UCSD-AML1 (cell line): Measurements from ENCODE around the gene ZNF354B.
"Not testable (repeated sequence)": the region's sequence is repeated elsewhere in the genome, so short reads cannot be mapped to it uniquely, and the experiment has no call there.

ENCODE experiments used
- DNase-seq: peaks from one replicate; lab custom pipeline; 2025; ENCODE audit not compliant: unreplicated experiment; lab: John Stamatoyannopoulos, UW

The ZNF354B gene

GRCh38 chr5:178883115-178883694 is 23.5 kb downstream of the ZNF354B start:
- not testable (repeated sequence) for DNase-seq

- DNase-seq, result no peak
These were observed 24.2 kb downstream of the ZNF354B start for GRCh38 chr5:178883815-178884430.

GRCh38 chr5:178895615-178896571 is 36.1 kb downstream of the ZNF354B start, which contains the start of gene ZFP2:
ZFP2 (plus strand) TSS chr5:178895913; CDS start chr5:178931314, 35,401 bp downstream.
- DNase-seq, result no peak

- DNase-seq, result no peak
These were observed 39.5 kb downstream of the ZNF354B start for GRCh38 chr5:178899289-178899688.

- DNase-seq, result no peak
These were observed 43.1 kb downstream of the ZNF354B start for GRCh38 chr5:178902849-178903248.

GRCh38 chr5:178931846-178932760 is 72.3 kb downstream of the ZNF354B start:
- no peak for DNase-seq
